DND-41 (cell line): Measurements from ENCODE around the gene AFF1.
A peak's percentile ranks its signal among the peaks of the same experiment; 100 is the strongest.

Source experiments
- ATAC-seq: fragments of 200-7000 bp; cut with Tn5 transposase; 3 replicates; pipeline ENCODE4 v1.9.1; 2021; ENCODE audit warnings: low read depth; ENCODE audit not compliant: insufficient read depth
- DNase-seq: peaks from one replicate; pipeline ENCODE4 v3.0.0-alpha.2; 2020
- H2AFZ ChIP-seq: 2 replicates; pipeline ENCODE4 v1.6.0; 2012; ENCODE audit warnings: low read depth, low read length
- H3K27ac ChIP-seq: 2 replicates; pipeline ENCODE4 v1.5.1; 2012; ENCODE audit warnings: low read length, inconsistent platforms
- H3K27me3 ChIP-seq: fragments of 200-600 bp; sonication (generic); 2 replicates; pipeline ENCODE4 v1.6.0; 2012; ENCODE audit warnings: low read length, mild to moderate bottlenecking, inconsistent platforms; ENCODE audit not compliant: insufficient read depth, poor library complexity
- H3K36me3 ChIP-seq: 2 replicates; pipeline ENCODE4 v1.5.1; 2012; ENCODE audit warnings: low read length, inconsistent platforms; ENCODE audit not compliant: insufficient read depth
- H3K4me1 ChIP-seq: 2 replicates; pipeline ENCODE4 v1.5.1; 2012; ENCODE audit warnings: mild to moderate bottlenecking, low read length; ENCODE audit not compliant: insufficient read depth
- H3K4me2 ChIP-seq: 2 replicates; pipeline ENCODE4 v1.6.0; 2012; ENCODE audit warnings: mild to moderate bottlenecking, moderate library complexity, low read length, inconsistent platforms; ENCODE audit not compliant: insufficient read depth
- H3K4me3 ChIP-seq, 2 experiments: fragments of 200-600 bp in 1 of 2; shearing (Covaris generic) in 1 of 2; 2 replicates each; pipeline ENCODE4 v1.5.1; 2012 to 2016; ENCODE audit warnings: inconsistent platforms in 2 of 2, low read length in 2 of 2, mild to moderate bottlenecking in 2 of 2, low read depth in 1 of 2, moderate library complexity in 1 of 2
- H3K79me2 ChIP-seq: 2 replicates; pipeline ENCODE4 v1.6.0; 2012; ENCODE audit warnings: low read length, inconsistent platforms; ENCODE audit not compliant: insufficient read depth
- H3K9ac ChIP-seq: 2 replicates; pipeline ENCODE4 v1.6.0; 2012; ENCODE audit warnings: low read depth, mild to moderate bottlenecking, inconsistent platforms, low read length, moderate library complexity
- H3K9me3 ChIP-seq: 2 replicates; pipeline ENCODE4 v1.5.1; 2012; ENCODE audit warnings: low read length, moderate library complexity, mild to moderate bottlenecking, inconsistent platforms; ENCODE audit not compliant: insufficient read depth, severe bottlenecking
- H4K20me1 ChIP-seq: 2 replicates; pipeline ENCODE4 v1.6.0; 2012; ENCODE audit warnings: low read length; ENCODE audit not compliant: insufficient read depth
- EZH2 ChIP-seq: IDR thresholded peaks from 3 replicates; pipeline ENCODE4 v1.6.1; 2012; ENCODE audit warnings: borderline replicate concordance, low read depth, mild to moderate bottlenecking, moderate library complexity, low read length, inconsistent platforms; ENCODE audit not compliant: severe bottlenecking
- TF ChIP-seq, protein P1 (sequence below): IDR thresholded peaks from 2 replicates; pipeline ENCODE4 v1.5.1; 2012; ENCODE audit warnings: borderline replicate concordance, low read length, moderate library complexity, mild to moderate bottlenecking; ENCODE audit not compliant: poor library complexity, severe bottlenecking; ENCODE audit errors: extremely low read depth

The AFF1 gene

DNA sequence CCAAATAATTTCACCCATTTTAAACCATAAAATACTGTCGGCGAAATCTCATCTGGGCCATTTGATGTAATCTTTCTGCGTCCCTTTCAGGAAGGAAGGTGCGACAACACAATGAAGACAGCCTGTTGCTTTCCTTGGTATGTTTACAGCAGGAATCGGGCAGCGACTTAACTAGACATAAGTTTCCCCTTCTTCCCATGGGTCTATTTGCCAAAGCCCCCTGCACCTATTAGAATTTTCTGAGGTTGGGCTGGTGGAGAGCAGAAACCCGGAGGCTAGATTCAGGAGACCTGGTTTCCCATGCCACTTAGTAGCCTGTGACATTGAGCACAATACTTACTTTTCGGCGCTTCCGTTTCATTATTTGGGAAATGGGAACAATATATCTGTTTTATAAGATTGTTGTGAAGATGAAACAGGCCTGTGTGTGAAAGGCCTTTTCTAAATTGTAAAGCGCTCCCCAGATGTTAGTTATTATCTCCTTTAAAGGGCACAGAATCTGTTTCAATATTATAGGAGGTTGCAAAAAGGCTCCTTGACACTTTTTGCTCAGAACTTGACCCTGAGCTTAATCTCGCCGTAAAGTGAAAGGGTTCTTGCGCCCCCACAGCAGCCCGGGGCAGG lies 552 bp upstream of the AFF1 start:
- Histone ChIP-seq H3K36me3 (no peaks in the 10 kb centered on the region; the same call in 1 of the 2 replicates), H3K4me3 (peak overlapping the region; percentile 72 to 77), H2AFZ (peak overlapping the region; percentile 89), H3K27ac (peak overlapping the region; percentile 80), H3K9ac (peak overlapping the region; percentile 94), H3K4me2 (peak overlapping the region; percentile 88), H4K20me1 (no peaks in the 10 kb centered on the region), H3K79me2 (peaks cover 50% of the 10 kb centered on the region), H3K9me3 (no peaks in the 10 kb centered on the region), H3K27me3 (no peaks in the 10 kb centered on the region), H3K4me1 (peaks cover 45% of the 10 kb centered on the region)
- no peak for ATAC-seq
- no peak for TF ChIP-seq EZH2
- TF ChIP-seq, protein P1, sequence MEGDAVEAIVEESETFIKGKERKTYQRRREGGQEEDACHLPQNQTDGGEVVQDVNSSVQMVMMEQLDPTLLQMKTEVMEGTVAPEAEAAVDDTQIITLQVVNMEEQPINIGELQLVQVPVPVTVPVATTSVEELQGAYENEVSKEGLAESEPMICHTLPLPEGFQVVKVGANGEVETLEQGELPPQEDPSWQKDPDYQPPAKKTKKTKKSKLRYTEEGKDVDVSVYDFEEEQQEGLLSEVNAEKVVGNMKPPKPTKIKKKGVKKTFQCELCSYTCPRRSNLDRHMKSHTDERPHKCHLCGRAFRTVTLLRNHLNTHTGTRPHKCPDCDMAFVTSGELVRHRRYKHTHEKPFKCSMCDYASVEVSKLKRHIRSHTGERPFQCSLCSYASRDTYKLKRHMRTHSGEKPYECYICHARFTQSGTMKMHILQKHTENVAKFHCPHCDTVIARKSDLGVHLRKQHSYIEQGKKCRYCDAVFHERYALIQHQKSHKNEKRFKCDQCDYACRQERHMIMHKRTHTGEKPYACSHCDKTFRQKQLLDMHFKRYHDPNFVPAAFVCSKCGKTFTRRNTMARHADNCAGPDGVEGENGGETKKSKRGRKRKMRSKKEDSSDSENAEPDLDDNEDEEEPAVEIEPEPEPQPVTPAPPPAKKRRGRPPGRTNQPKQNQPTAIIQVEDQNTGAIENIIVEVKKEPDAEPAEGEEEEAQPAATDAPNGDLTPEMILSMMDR, result no peak
- DNase-seq, result peak; percentile 30

GRCh38 chr4:86935566-86935852 lies 698 bp downstream of the AFF1 start:
- H3K9me3 ChIP-seq, result no peaks in the 10 kb centered on the region
- DNase-seq (no peak), ATAC-seq (peak; percentile 37; the same call in 2 of the 3 replicates)
- no peaks in the 10 kb centered on the region for H4K20me1 ChIP-seq
- H3K4me1 ChIP-seq, result peaks cover 58% of the 10 kb centered on the region
- peaks cover 63% of the 10 kb centered on the region for H3K79me2 ChIP-seq
- no peaks in the 10 kb centered on the region; the same call in 1 of the 2 replicates for H3K36me3 ChIP-seq
- peak overlapping the region; percentile 94 for H3K9ac ChIP-seq
- TF ChIP-seq EZH2, result no peak
- TF ChIP-seq, protein P1, result no peak
- peak overlapping the region; percentile 77 to 80 for H3K4me3 ChIP-seq
- H3K27ac ChIP-seq, result peak overlapping the region; percentile 90
- no peaks in the 10 kb centered on the region for H3K27me3 ChIP-seq
- peak overlapping the region; percentile 88 for H3K4me2 ChIP-seq
- H2AFZ ChIP-seq, result peak overlapping the region; percentile 88

GRCh38 chr4:86935853-86936733 lies 1.3 kb downstream of the AFF1 start:
- Histone ChIP-seq H3K4me3 (peak overlapping the region; percentile 77 to 80), H3K9me3 (no peaks in the 10 kb centered on the region), H3K36me3 (no peaks in the 10 kb centered on the region; the same call in 1 of the 2 replicates), H3K4me1 (peaks cover 58% of the 10 kb centered on the region), H3K9ac (peak overlapping the region; percentile 94), H3K27ac (peak overlapping the region; percentile 90), H2AFZ (peak overlapping the region; percentile 88), H3K79me2 (peaks cover 69% of the 10 kb centered on the region), H3K27me3 (no peaks in the 10 kb centered on the region), H3K4me2 (peak overlapping the region; percentile 88), H4K20me1 (no peaks in the 10 kb centered on the region)
- ATAC-seq (peak; percentile 56), DNase-seq (peak; percentile 71)
- TF ChIP-seq EZH2, result no peak
- TF ChIP-seq, protein P1, result peak; percentile 21
